ENCODE measurements around the gene RPUSD3. TPM values are rescaled to one million over a fixed set of nuclear protein-coding genes. Genes with fewer than 3 reads are reported as not detected.
"Not testable (repeated sequence)": the region's sequence is repeated elsewhere in the genome, so short reads cannot be mapped to it uniquely, and the experiment has no call there.

RPUSD3 gene
- total RNA-seq, 1 experiment from 2014 or later = 53.2 TPM

DNA sequence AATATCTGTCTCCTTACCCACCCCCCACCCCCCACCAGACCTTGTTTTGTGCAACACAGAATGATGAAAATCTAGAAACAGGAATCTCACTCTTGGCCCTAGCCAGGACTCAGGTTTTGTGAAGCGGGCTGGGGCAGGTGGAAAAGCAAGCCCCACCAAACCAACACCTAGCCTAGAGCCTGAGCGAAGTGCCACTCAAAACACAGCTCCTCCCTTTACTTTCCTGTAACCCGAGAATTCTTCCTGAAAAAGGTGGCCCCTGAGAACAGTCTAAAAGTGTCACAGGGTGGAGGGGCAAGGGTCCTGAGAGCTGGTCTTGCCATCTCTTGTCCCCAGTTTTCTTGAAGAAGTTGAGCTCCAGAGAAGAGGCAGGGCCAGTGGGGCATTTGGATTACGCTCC lies 17.4 kb upstream of the RPUSD3 start:
- ChIA-PET POLR2A (ENCODE audit: unreplicated experiment) (no interaction called here), CTCF (no interaction called here)
- intact Hi-C loops (cut with micrococcal nuclease; ENCODE audit: unreplicated experiment) = no loop called here
- no TSS peak for BruUV-seq (replicated peaks)
- Histone ChIP-seq H3K9me2 (ENCODE audit: insufficient read depth) (no peaks in the 10 kb centered on the region), H3K27ac (no peak overlapping the region), H3K36me3 (ENCODE audit: low read depth) (no peaks in the 10 kb centered on the region), H3K79me2 (ENCODE audit: low read depth) (no peaks in the 10 kb centered on the region), H3K4me3 (no peak overlapping the region), H3K4me2 (peak overlapping the region; percentile 54), H3K9me3 (ENCODE audit: insufficient read depth, low read depth) (no peaks in the 10 kb centered on the region), H3K4me1 (replicated peaks; ENCODE audit: insufficient read depth) (peaks cover 43% of the 10 kb centered on the region), H3K27me3 (ENCODE audit: insufficient read depth, low read depth) (no peaks in the 10 kb centered on the region), H3F3A (ENCODE audit: insufficient read depth, low read depth) (peaks cover 7% of the 10 kb centered on the region), H2AFZ (peak overlapping the region; percentile 44; the same call in 1 of the 2 replicates), H4K20me1 (ENCODE audit: insufficient read depth) (no peaks in the 10 kb centered on the region)
- DNase-seq = no peak
- TF ChIP-seq, protein P1, sequence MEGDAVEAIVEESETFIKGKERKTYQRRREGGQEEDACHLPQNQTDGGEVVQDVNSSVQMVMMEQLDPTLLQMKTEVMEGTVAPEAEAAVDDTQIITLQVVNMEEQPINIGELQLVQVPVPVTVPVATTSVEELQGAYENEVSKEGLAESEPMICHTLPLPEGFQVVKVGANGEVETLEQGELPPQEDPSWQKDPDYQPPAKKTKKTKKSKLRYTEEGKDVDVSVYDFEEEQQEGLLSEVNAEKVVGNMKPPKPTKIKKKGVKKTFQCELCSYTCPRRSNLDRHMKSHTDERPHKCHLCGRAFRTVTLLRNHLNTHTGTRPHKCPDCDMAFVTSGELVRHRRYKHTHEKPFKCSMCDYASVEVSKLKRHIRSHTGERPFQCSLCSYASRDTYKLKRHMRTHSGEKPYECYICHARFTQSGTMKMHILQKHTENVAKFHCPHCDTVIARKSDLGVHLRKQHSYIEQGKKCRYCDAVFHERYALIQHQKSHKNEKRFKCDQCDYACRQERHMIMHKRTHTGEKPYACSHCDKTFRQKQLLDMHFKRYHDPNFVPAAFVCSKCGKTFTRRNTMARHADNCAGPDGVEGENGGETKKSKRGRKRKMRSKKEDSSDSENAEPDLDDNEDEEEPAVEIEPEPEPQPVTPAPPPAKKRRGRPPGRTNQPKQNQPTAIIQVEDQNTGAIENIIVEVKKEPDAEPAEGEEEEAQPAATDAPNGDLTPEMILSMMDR (conservative IDR thresholded peaks at IDR 0.05) = no peak
- no peak for TF ChIP-seq EZH2 (IDR thresholded peaks at IDR 0.05; ENCODE audit: low read depth)

DNA sequence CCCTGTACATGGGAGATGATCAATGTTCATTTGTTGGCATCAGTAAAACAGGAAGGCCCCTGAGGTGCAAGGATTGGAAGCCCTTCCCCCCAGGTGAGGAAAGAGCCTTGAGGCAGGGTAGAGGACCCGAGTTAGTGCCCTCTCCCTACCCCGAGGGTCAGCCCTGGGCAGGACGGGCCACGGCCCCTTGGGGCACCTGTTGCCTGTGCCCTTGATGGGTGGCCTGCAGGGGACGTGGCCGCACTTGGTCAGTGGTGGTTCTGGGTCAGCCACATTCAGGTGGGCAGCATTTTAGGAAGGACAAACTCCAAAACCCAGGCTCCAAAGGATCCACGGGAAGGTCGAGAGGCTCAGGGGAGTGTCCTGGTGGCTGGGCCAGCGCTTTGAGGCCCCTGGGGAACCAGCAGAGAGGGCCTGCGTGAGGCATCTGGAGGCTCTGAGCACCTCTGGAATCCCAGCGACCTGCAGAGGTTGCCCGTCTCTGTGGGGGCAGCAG lies 15.8 kb upstream of the RPUSD3 start:
- no peaks in the 10 kb centered on the region for H3K9me3 ChIP-seq (ENCODE audit: insufficient read depth, low read depth)
- H4K20me1 ChIP-seq (ENCODE audit: insufficient read depth) = no peaks in the 10 kb centered on the region
- H3K36me3 ChIP-seq (ENCODE audit: low read depth) = no peaks in the 10 kb centered on the region
- DNase-seq = no peak
- no peak overlapping the region for H2AFZ ChIP-seq
- intact Hi-C loops (cut with micrococcal nuclease; ENCODE audit: unreplicated experiment) = no loop called here
- H3K79me2 ChIP-seq (ENCODE audit: low read depth) = no peaks in the 10 kb centered on the region
- H3F3A ChIP-seq (ENCODE audit: insufficient read depth, low read depth) = peaks cover 7% of the 10 kb centered on the region
- no peaks in the 10 kb centered on the region for H3K27me3 ChIP-seq (ENCODE audit: insufficient read depth, low read depth)
- no peak overlapping the region for H3K4me3 ChIP-seq
- POLR2A ChIA-PET (ENCODE audit: unreplicated experiment) = no interaction called here
- H3K27ac ChIP-seq = no peak overlapping the region
- H3K4me1 ChIP-seq (replicated peaks; ENCODE audit: insufficient read depth) = peaks cover 34% of the 10 kb centered on the region
- TF ChIP-seq, protein P1 (conservative IDR thresholded peaks at IDR 0.05) = no peak
- no peak for TF ChIP-seq EZH2 (IDR thresholded peaks at IDR 0.05; ENCODE audit: low read depth)
- no TSS peak for BruUV-seq (replicated peaks)
- H3K4me2 ChIP-seq = no peak overlapping the region
- CTCF ChIA-PET = no interaction called here
- H3K9me2 ChIP-seq (ENCODE audit: insufficient read depth) = no peaks in the 10 kb centered on the region

DNA sequence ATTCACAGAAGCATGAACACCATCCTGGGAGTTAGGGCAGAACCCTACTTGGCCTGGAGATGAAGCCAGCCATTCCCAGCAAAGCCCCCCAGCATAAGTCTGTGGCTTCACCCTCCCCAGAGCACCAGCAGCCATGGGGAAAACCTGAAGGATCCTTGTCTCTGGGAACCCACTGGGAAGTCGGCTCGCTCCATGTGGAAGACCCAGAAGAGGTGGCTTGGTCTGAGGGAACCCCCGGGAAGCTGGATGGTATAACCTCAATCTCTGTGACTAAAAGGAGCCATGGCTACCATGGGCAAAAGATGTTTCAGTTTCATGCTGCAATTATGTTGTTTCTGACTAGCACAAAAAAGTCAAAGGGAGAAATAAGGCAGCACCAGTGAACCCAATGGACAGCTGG lies 11.8 kb upstream of the RPUSD3 start:
- Histone ChIP-seq H3K9me2 (ENCODE audit: insufficient read depth) (no peaks in the 10 kb centered on the region), H3K27ac (no peak overlapping the region), H3K27me3 (ENCODE audit: insufficient read depth, low read depth) (no peaks in the 10 kb centered on the region), H3K4me2 (no peak overlapping the region), H3K4me1 (replicated peaks; ENCODE audit: insufficient read depth) (0 out of 2 replicates have a peak, but pooled peaks cover 8% of the 10 kb centered on the region), H4K20me1 (ENCODE audit: insufficient read depth) (no peaks in the 10 kb centered on the region), H2AFZ (no peak overlapping the region), H3K4me3 (no peak overlapping the region), H3K79me2 (ENCODE audit: low read depth) (no peaks in the 10 kb centered on the region), H3K36me3 (ENCODE audit: low read depth) (no peaks in the 10 kb centered on the region), H3K9me3 (ENCODE audit: insufficient read depth, low read depth) (no peaks in the 10 kb centered on the region), H3F3A (ENCODE audit: insufficient read depth, low read depth) (no peaks in the 10 kb centered on the region)
- no peak for TF ChIP-seq EZH2 (IDR thresholded peaks at IDR 0.05; ENCODE audit: low read depth)
- TF ChIP-seq, protein P1 (conservative IDR thresholded peaks at IDR 0.05) = no peak
- no TSS peak for BruUV-seq (replicated peaks)
- intact Hi-C loops (cut with micrococcal nuclease; ENCODE audit: unreplicated experiment) = no loop called here
- CTCF ChIA-PET = interaction anchor here (0.7 kb wide), 1 partner anchor 10 kb away, joined by 8 read pairs; no protein-coding TSS in a partner anchor
- POLR2A ChIA-PET (ENCODE audit: unreplicated experiment) = no interaction called here
- DNase-seq = no peak

- BruUV-seq (replicated peaks); H3K27ac ChIP-seq; H4K20me1 ChIP-seq (ENCODE audit: insufficient read depth); H3F3A ChIP-seq (ENCODE audit: insufficient read depth, low read depth); H3K9me2 ChIP-seq (ENCODE audit: insufficient read depth); H3K4me3 ChIP-seq; H3K9me3 ChIP-seq (ENCODE audit: insufficient read depth, low read depth); intact Hi-C loops (cut with micrococcal nuclease; ENCODE audit: unreplicated experiment); H3K27me3 ChIP-seq (ENCODE audit: insufficient read depth, low read depth); H3K79me2 ChIP-seq (ENCODE audit: low read depth); H2AFZ ChIP-seq; H3K4me1 ChIP-seq (replicated peaks; ENCODE audit: insufficient read depth); DNase-seq; H3K36me3 ChIP-seq (ENCODE audit: low read depth); H3K4me2 ChIP-seq: not testable (repeated sequence)
- ChIA-PET CTCF (interaction anchor here (0.6 kb wide), 1 partner anchor 18 kb away, joined by 3 read pairs; no protein-coding TSS in a partner anchor), POLR2A (ENCODE audit: unreplicated experiment) (interaction anchor here (0.6 kb wide), 1 partner anchor 364 kb away, joined by 5 read pairs; no protein-coding TSS in a partner anchor)
These were observed 10.6 kb upstream of the RPUSD3 start for GRCh38 chr3:9854291-9854940.
